ENCODE measurements around the gene TKTL1.

TKTL1 gene

DNA sequence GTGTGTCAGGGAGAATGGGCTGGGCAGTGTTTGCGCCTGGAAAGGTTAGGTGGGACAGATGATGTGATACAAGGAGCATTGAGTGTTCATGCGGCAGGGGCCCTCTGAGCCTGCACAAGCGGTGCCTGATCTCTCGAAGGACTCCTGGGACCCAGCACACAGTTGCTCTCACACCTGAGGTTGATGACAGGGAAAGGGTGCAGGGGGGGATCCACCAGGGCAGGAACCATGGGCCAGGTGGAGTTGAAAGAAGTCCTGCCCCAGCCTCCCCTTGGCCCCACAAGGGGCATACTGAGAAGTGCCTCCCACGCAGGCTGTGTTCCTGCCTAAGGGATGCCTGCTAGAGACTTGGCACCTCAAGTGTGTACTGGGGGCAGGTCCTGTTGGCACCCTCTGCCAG is 33.1 kb downstream of the TKTL1 start:
- no peak overlapping the region for H3K4me2 ChIP-seq (ENCODE audit: low read depth, low read length, poor library complexity, severe bottlenecking)
- H3K27me3 ChIP-seq (ENCODE audit: low read length), result no peaks in the 10 kb centered on the region
- no peaks in the 10 kb centered on the region for H3K9me3 ChIP-seq (ENCODE audit: insufficient read depth, low read length)
- H2AFZ ChIP-seq (ENCODE audit: low read depth, low read length, severe bottlenecking), result no peak overlapping the region
- no peaks in the 10 kb centered on the region for H3K9me2 ChIP-seq (replicated peaks; ENCODE audit: insufficient read depth, low read length)
- TF ChIP-seq, protein P1, sequence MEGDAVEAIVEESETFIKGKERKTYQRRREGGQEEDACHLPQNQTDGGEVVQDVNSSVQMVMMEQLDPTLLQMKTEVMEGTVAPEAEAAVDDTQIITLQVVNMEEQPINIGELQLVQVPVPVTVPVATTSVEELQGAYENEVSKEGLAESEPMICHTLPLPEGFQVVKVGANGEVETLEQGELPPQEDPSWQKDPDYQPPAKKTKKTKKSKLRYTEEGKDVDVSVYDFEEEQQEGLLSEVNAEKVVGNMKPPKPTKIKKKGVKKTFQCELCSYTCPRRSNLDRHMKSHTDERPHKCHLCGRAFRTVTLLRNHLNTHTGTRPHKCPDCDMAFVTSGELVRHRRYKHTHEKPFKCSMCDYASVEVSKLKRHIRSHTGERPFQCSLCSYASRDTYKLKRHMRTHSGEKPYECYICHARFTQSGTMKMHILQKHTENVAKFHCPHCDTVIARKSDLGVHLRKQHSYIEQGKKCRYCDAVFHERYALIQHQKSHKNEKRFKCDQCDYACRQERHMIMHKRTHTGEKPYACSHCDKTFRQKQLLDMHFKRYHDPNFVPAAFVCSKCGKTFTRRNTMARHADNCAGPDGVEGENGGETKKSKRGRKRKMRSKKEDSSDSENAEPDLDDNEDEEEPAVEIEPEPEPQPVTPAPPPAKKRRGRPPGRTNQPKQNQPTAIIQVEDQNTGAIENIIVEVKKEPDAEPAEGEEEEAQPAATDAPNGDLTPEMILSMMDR (IDR thresholded peaks at IDR 0.05; ENCODE audit: insufficient read depth, low read length, poor library complexity, severe bottlenecking), result no peak
- no peak for TF ChIP-seq EZH2phosphoT487 (conservative IDR thresholded peaks at IDR 0.05; ENCODE audit: low read length)
- no peak overlapping the region for H3K9ac ChIP-seq (ENCODE audit: low read length)
- no peaks in the 10 kb centered on the region for H4K20me1 ChIP-seq (ENCODE audit: low read depth, low read length)
- no peak overlapping the region for H3K27ac ChIP-seq (ENCODE audit: low read depth, low read length)
- no peaks in the 10 kb centered on the region for H3K79me2 ChIP-seq (ENCODE audit: insufficient read depth, low read length)
- H3K36me3 ChIP-seq (ENCODE audit: low read length), result no peaks in the 10 kb centered on the region
- no peak overlapping the region for H3K4me3 ChIP-seq (ENCODE audit: insufficient read depth, low read length, poor library complexity, severe bottlenecking)
- H3F3A ChIP-seq (ENCODE audit: insufficient read depth), result no peaks in the 10 kb centered on the region

DNA sequence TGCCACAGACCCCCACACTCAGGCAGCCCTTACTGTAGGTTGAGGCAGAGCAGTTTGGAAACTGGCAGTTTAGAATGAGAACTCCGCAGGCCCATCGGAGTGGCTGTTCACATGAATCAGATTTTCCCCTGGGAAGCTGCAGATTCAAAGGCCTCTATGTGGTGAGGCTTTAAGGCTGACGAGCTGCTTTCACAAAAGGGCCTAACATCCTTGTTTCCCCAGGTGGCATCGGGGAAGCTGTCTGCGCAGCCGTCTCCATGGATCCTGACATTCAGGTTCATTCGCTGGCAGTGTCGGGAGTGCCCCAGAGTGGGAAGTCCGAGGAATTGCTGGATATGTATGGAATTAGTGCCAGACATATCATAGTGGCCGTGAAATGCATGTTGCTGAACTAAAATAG is 33.7 kb downstream of the TKTL1 start:
- Histone ChIP-seq H3K36me3 (ENCODE audit: low read length) (no peaks in the 10 kb centered on the region), H3K79me2 (ENCODE audit: insufficient read depth, low read length) (no peaks in the 10 kb centered on the region)

DNA sequence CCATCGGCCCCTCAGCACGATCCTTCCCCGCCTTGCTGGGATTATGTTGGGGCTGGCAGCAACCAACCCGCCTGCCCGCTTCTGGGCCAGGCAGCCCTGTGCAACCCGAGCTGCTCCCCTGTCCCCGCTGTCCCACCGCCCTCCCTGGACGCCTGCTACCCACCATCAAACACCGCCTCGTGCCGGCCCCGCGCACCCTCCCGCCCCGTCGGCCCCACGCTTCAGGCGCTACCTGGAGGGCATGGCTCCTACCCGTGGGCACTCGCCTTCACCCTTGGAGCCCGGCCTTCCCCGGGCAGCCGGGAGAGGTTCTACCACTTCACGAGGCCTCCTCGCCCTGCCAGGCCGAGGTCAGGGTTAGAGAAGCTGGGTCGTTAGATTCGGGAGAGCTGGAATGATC is 37.0 kb downstream of the TKTL1 start:
- no peak overlapping the region for H3K4me3 ChIP-seq (ENCODE audit: insufficient read depth, low read length, poor library complexity, severe bottlenecking)
- H3K36me3 ChIP-seq (ENCODE audit: low read length), result no peaks in the 10 kb centered on the region
- no peaks in the 10 kb centered on the region for H3K9me3 ChIP-seq (ENCODE audit: insufficient read depth, low read length)
- no peak overlapping the region for H3K4me2 ChIP-seq (ENCODE audit: low read depth, low read length, poor library complexity, severe bottlenecking)
- H3K9me2 ChIP-seq (replicated peaks; ENCODE audit: insufficient read depth, low read length), result no peaks in the 10 kb centered on the region
- H3K79me2 ChIP-seq (ENCODE audit: insufficient read depth, low read length), result no peaks in the 10 kb centered on the region
- TF ChIP-seq, protein P1 (IDR thresholded peaks at IDR 0.05; ENCODE audit: insufficient read depth, low read length, poor library complexity, severe bottlenecking), result no peak
- no peak for TF ChIP-seq EZH2phosphoT487 (conservative IDR thresholded peaks at IDR 0.05; ENCODE audit: low read length)
- no peak overlapping the region for H3K9ac ChIP-seq (ENCODE audit: low read length)
- H3K27me3 ChIP-seq (ENCODE audit: low read length), result no peaks in the 10 kb centered on the region
- H3K27ac ChIP-seq (ENCODE audit: low read depth, low read length), result no peak overlapping the region
- H3F3A ChIP-seq (ENCODE audit: insufficient read depth), result no peaks in the 10 kb centered on the region
- no peaks in the 10 kb centered on the region for H4K20me1 ChIP-seq (ENCODE audit: low read depth, low read length)
- no peak overlapping the region for H2AFZ ChIP-seq (ENCODE audit: low read depth, low read length, severe bottlenecking)

More for the DNA sequence above, 33.7 kb downstream of the TKTL1 start:
- Histone ChIP-seq H3K4me3 (ENCODE audit: insufficient read depth, low read length, poor library complexity, severe bottlenecking) (no peak overlapping the region), H4K20me1 (ENCODE audit: low read depth, low read length) (no peaks in the 10 kb centered on the region), H3K4me2 (ENCODE audit: low read depth, low read length, poor library complexity, severe bottlenecking) (no peak overlapping the region), H3K9ac (ENCODE audit: low read length) (no peak overlapping the region), H3K27ac (ENCODE audit: low read depth, low read length) (no peak overlapping the region), H2AFZ (ENCODE audit: low read depth, low read length, severe bottlenecking) (no peak overlapping the region), H3F3A (ENCODE audit: insufficient read depth) (no peaks in the 10 kb centered on the region), H3K9me2 (replicated peaks; ENCODE audit: insufficient read depth, low read length) (no peaks in the 10 kb centered on the region), H3K9me3 (ENCODE audit: insufficient read depth, low read length) (no peaks in the 10 kb centered on the region), H3K27me3 (ENCODE audit: low read length) (no peaks in the 10 kb centered on the region)
- no peak for TF ChIP-seq EZH2phosphoT487 (conservative IDR thresholded peaks at IDR 0.05; ENCODE audit: low read length)
- TF ChIP-seq, protein P1 (IDR thresholded peaks at IDR 0.05; ENCODE audit: insufficient read depth, low read length, poor library complexity, severe bottlenecking), result no peak
